ENCODE data around the gene LZIC.
"Not testable (repeated sequence)": the region's sequence is repeated elsewhere in the genome, so short reads cannot be mapped to it uniquely, and the experiment has no call there.

Gene LZIC

GRCh38 chr1:9920606-9921005 is 22.6 kb downstream of the LZIC start:
- no peak overlapping the region for H3K4me3 Mint-ChIP-seq
- no peak for DNase-seq (ENCODE audit: low spot score in 2 of 2)
- no peak overlapping the region for H3K27ac Mint-ChIP-seq
- H3K4me1 Mint-ChIP-seq: peaks cover 8% of the 10 kb centered on the region
- H3K9me3 Mint-ChIP-seq: no peaks in the 10 kb centered on the region
- no peaks in the 10 kb centered on the region for H3K36me3 Mint-ChIP-seq
- no peak for ATAC-seq

DNA sequence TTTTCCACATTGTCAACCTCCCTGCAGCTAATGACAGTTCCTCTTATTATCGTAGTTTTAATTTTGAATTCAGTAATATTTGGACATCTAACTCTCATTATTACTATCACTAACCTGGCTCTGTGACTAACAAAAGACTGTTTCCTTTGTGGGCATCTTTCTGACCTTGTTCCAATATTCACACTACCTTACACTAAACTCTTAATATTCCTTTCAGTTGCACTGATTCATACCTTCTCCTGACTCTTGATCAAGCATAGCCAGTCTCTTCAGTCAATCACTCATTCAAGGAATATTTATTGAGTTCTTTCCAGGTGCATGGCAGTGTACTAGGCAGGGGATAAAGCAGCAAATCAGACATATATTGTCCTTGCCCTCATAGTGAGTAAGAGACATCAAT is 25.3 kb downstream of the LZIC start:
- Mint-ChIP-seq H3K27ac (no peak overlapping the region), H3K4me3 (no peak overlapping the region), H3K9me3 (no peaks in the 10 kb centered on the region), H3K36me3 (no peaks in the 10 kb centered on the region), H3K4me1 (peaks cover 8% of the 10 kb centered on the region)
- ATAC-seq (peak; percentile 69), DNase-seq (ENCODE audit: low spot score in 2 of 2) (no peak)

DNA sequence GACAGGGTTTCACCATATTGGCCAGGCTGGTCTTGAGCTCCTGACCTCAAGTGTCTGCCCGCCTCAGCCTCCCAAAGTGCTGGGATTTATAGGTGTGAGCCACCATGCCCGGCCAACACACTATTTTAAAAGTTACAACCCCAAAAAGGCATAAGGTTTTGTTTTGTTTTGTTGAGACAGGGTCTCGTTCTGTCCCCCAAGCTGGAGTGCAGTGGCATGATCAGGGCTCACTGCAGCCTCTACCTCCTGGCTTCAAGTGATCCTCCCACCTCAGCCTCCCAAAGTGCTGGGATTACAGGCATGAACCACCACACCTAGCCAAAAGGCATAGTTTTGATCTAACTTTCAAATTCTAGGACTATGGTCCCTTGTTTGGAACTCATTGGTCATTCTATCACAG is 25.7 kb downstream of the LZIC start:
- not testable (repeated sequence) for ATAC-seq; H3K9me3 Mint-ChIP-seq; H3K27ac Mint-ChIP-seq; DNase-seq (ENCODE audit: low spot score in 2 of 2); H3K36me3 Mint-ChIP-seq; H3K4me3 Mint-ChIP-seq
- peaks cover 11% of the 10 kb centered on the region for H3K4me1 Mint-ChIP-seq

DNA sequence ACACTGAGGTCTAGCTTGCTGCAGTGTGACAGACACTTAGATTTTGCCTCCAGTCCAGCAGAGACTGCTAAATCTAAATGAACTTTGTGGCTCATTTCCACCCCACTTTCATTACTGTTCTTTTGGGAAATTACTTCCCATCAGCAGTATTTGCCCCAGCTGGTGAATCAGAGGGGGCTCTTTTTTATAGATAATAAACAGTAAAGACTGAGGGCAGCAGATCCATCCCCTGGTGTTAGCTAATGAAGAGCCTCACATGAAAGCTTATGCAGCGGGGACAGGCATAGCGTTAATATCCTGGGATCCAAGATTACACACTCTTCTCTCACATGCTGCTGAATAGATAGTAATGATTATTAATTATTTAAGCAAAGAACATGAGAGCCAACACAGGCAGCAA is 26.7 kb downstream of the LZIC start:
- DNase-seq (ENCODE audit: low spot score in 2 of 2) (no peak), ATAC-seq (no peak)
- H3K4me3 Mint-ChIP-seq: no peak overlapping the region
- H3K27ac Mint-ChIP-seq: no peak overlapping the region
- no peaks in the 10 kb centered on the region for H3K36me3 Mint-ChIP-seq
- H3K9me3 Mint-ChIP-seq: no peaks in the 10 kb centered on the region
- H3K4me1 Mint-ChIP-seq: peaks cover 18% of the 10 kb centered on the region

DNA sequence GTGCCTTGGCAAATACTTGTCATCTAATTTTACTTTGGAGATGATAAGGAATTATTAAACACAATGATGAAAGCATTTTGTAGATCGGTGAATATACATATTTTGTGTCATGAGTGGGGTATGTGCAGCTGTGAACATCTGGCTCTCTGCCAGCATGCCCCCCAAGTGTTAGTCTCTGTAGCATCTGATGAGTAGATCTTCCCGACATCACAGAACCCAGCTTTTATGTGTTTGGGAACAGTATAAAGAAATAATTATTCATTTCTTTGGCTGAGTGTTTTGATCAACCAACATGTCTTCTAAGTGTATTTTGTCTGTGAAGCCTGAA is 28.6 kb downstream of the LZIC start:
- Mint-ChIP-seq H3K4me3 (no peak overlapping the region), H3K9me3 (no peaks in the 10 kb centered on the region), H3K36me3 (peaks cover under 1% of the 10 kb centered on the region), H3K4me1 (peaks cover 29% of the 10 kb centered on the region), H3K27ac (no peak overlapping the region)
- DNase-seq (ENCODE audit: low spot score in 2 of 2) (no peak), ATAC-seq (no peak)

DNA sequence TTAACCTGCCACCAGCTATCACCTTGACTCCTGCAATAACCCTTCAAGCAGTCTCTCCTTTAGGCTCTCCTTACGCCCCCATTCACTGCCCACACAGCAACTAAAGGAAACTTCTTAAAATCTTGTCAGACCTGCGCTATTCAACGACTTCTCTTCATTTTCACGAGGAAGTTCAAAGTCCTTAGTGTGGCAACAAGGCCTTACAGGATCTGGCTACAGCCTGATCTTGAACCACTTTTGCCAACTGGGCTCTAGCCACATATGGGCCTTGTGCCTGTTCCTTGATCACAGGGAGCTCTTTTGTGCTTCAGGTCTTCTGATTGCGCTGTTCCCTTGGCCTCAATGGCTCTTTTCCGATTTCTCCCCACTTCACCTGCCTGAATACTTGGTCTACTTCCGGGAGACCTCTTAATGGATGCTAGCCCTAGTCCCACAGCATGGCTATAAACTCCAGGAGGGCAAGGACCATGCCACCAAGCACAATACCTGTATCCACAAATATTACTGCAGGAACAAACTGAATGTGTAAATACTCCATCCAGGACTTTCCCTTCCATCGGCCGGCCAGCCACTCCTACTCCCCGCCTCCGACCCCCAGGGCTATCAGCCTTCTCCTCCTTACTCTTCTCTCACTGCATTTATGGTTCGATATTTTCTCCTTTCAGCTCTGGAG is 30.8 kb downstream of the LZIC start:
- peaks cover 14% of the 10 kb centered on the region for H3K36me3 Mint-ChIP-seq
- DNase-seq (ENCODE audit: low spot score in 2 of 2) (no peak), ATAC-seq (no peak)
- H3K4me1 Mint-ChIP-seq: peaks cover 41% of the 10 kb centered on the region
- H3K27ac Mint-ChIP-seq: no peak overlapping the region
- peak overlapping the region; percentile 9 for H3K4me3 Mint-ChIP-seq
- H3K9me3 Mint-ChIP-seq: no peaks in the 10 kb centered on the region

GRCh38 chr1:9910423-9911178 is 32.6 kb downstream of the LZIC start:
- Mint-ChIP-seq H3K36me3 (peaks cover 15% of the 10 kb centered on the region), H3K4me3 (peak overlapping the region; percentile 86), H3K4me1 (peaks cover 51% of the 10 kb centered on the region), H3K27ac (peak overlapping the region; percentile 88), H3K9me3 (no peaks in the 10 kb centered on the region)
- ATAC-seq: peak; percentile 97
- DNase-seq (ENCODE audit: low spot score in 2 of 2): peak; percentile 99 to 100

DNA sequence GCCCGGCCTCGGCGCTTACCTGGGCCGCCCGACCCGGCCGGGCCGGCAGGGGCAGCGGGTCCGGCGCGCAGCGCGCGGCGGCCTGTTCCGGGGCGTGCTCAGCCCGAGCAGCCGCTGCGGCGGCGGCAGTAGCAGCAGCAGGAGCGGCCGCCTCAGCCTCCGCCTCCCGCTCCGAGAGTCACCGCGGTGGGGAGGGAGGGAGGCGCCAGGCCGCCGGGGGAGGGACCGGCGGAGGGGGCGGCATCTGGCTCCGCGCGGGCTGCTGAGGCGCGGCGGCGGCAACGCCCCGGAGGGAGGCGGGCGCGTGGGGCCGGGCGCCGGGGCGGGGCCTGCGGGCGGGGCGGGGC is 33.1 kb downstream of the LZIC start, which contains the start of gene CTNNBIP1:
Gene CTNNBIP1, minus strand, starts transcription at position 194 of the 347 bp plus-strand sequence. CDS start 38,205 bp downstream, outside the sequence.
- Mint-ChIP-seq H3K4me1 (peaks cover 56% of the 10 kb centered on the region), H3K36me3 (peaks cover 15% of the 10 kb centered on the region), H3K27ac (peak within 1 kb of the TSS; percentile 96), H3K9me3 (no peaks in the 10 kb centered on the region), H3K4me3 (peak within 1 kb of the TSS; percentile 100)
- DNase-seq (ENCODE audit: low spot score in 2 of 2) (no peak), ATAC-seq (peak; percentile 86)

DNA sequence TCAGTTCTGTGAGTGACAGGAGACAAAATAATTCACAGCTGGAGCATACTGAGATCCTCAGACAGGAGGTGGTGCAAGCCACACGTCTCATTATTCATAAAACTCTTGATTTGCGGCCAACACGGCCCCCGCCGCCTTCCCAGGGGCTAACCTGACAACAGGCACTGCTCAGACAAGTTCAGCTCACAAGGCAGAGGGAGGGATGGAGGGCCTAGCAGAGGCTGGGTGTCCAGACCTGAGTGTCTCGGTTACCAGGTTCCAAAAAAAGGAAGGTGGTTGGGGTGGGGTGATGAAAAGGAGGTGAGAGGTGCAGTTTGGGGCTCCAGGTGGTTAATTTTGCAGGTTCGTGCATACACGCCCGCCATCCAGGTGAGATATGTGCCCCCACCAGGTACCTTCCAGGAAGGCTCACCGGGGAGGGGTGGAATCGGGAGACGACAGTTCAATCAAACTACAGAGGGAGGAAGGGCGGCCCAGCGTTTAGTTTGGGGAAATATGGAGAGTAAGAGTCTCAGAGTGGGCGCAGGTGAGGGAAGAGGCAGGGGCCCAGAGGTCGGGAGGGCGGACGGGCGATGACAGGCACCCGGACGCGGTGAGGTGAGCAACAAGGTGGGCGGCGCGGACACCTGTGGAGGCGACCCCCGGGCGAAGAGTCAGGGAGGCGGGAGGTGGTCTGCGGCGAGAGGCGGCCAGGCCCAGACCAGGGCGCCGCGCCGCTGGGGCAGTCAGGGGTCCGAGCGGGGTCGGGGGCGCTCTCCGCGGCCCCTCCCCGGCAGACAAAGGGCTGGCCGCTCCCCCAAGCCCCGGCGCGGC is 33.8 kb downstream of the LZIC start:
- H3K36me3 Mint-ChIP-seq: peaks cover 15% of the 10 kb centered on the region
- no peaks in the 10 kb centered on the region for H3K9me3 Mint-ChIP-seq
- H3K27ac Mint-ChIP-seq: peak overlapping the region; percentile 96
- H3K4me3 Mint-ChIP-seq: peak overlapping the region; percentile 100
- peak; percentile 22 for ATAC-seq
- peaks cover 62% of the 10 kb centered on the region for H3K4me1 Mint-ChIP-seq
- peak; percentile 44 to 83 for DNase-seq (ENCODE audit: low spot score in 2 of 2)

GRCh38 chr1:9908871-9909233 is 34.3 kb downstream of the LZIC start:
- Mint-ChIP-seq H3K27ac (peak overlapping the region; percentile 96), H3K4me3 (peak overlapping the region; percentile 100), H3K9me3 (no peaks in the 10 kb centered on the region), H3K36me3 (peaks cover 15% of the 10 kb centered on the region), H3K4me1 (peaks cover 68% of the 10 kb centered on the region)
- DNase-seq (ENCODE audit: low spot score in 2 of 2) (no peak), ATAC-seq (no peak)

DNA sequence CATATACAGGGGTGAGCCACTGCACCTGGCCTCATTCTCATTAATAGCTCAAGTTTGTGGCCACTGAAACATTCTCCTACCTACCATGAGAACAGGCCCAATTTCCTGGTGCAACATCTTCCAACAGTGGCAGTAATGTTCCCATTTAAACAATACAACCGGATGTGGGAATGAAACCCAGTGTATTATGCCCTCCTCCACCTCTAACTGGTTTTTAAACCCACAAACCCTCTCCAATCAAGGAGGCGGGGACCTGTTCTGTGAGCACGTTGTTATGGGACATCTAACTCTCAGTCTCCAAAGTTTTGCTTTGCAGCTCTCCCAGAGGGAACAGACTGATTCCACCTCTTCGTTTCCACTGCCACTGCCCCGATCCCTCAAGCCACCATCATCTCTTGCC is 35.8 kb downstream of the LZIC start:
- Mint-ChIP-seq H3K36me3 (peaks cover 15% of the 10 kb centered on the region), H3K4me3 (no peak overlapping the region), H3K9me3 (no peaks in the 10 kb centered on the region), H3K4me1 (peaks cover 71% of the 10 kb centered on the region), H3K27ac (no peak overlapping the region)
- ATAC-seq: no peak
- no peak for DNase-seq (ENCODE audit: low spot score in 2 of 2)

DNA sequence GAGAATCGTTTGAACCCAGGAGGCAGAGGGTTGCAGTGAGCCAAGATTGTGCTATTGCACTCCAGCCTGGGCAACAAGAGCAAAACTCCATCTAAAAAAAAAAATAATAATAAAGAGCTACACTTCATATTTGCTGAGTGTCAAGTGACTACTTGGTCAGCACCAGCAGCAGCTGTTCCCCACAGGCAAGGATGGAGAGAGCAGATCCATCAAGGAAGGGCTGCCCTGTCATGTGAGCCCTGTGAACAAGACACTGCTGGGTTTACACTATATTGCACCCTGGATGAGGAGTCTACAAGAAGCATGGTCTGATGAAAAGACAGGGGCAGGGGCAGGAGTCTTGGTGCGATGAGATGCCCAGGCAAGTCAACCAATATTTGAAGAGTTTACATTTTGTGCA is 36.7 kb downstream of the LZIC start:
- Mint-ChIP-seq H3K36me3 (peaks cover 15% of the 10 kb centered on the region), H3K27ac (no peak overlapping the region), H3K9me3 (no peaks in the 10 kb centered on the region), H3K4me1 (peaks cover 64% of the 10 kb centered on the region), H3K4me3 (no peak overlapping the region)
- DNase-seq (ENCODE audit: low spot score in 2 of 2) (no peak), ATAC-seq (no peak)

DNA sequence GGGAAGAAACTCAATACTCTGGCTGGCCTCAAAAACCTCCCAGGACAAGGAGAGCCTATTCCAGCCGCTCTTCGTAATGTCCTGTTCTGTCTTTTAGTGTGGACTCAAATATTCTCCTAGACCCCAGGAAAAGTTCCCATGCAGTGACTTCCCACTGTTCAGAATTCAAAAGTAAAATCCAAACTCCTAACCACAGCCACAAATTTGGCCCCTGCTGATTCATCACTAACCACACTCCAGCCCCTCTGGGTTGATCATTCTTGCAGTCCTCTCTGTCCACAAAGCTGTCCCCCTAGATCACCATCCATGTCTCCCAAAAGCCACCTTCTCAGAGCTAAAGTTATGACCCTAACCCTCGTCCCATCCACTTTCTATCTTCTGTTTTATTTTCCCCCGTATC is 38.2 kb downstream of the LZIC start:
- Mint-ChIP-seq H3K36me3 (peaks cover 15% of the 10 kb centered on the region), H3K4me1 (peaks cover 64% of the 10 kb centered on the region), H3K4me3 (peak overlapping the region; percentile 53), H3K9me3 (no peaks in the 10 kb centered on the region), H3K27ac (peak overlapping the region; percentile 41)
- ATAC-seq (no peak), DNase-seq (ENCODE audit: low spot score in 2 of 2) (no peak)

- peak overlapping the region; percentile 73 for H3K27ac Mint-ChIP-seq
These were observed 38.6 kb downstream of the LZIC start for GRCh38 chr1:9904596-9904995.

DNA sequence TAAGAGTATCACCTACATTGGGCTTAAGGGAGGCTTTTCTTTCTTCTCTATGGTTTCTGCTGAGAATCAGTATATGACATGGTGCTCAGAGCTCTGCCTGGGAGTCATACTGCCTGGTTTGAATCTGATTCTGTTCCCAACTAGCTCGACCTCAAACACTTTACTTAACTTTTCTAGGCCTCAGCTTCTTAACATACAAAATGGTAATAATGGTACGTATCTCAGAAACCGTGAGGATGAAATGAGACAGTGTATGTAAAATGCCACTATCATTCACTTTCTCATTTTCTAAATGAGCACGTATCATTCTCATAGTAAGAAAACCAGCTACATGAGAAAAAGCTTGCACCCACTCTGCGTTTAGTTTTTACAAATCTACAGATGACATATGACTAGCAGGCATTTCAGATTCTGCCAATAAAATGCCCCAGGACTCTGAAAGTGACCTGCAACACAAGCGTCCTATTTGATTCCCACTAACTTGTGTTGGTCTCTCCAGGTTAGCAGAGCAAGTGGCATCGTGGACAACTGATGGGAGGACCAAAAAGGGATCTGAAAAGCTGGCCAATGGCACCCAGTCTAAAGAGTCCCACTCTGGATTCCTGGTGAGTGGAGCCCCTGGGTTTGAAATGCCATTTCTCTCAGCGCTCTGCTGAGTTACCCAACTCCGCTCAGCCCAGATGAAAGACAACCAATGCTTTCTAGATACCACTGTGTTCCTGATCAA is 39.2 kb downstream of the LZIC start:
- ATAC-seq (peak; percentile 97), DNase-seq (ENCODE audit: low spot score in 2 of 2) (peak in 1 of 2 donors; percentile 72)
- peaks cover 57% of the 10 kb centered on the region for H3K4me1 Mint-ChIP-seq
- peak overlapping the region; percentile 73 for H3K27ac Mint-ChIP-seq
- H3K9me3 Mint-ChIP-seq: no peaks in the 10 kb centered on the region
- H3K36me3 Mint-ChIP-seq: peaks cover 8% of the 10 kb centered on the region
- peak overlapping the region; percentile 53 for H3K4me3 Mint-ChIP-seq

More at GRCh38 chr1:9904596-9904995, 38.6 kb downstream of the LZIC start:
- peaks cover 14% of the 10 kb centered on the region for H3K36me3 Mint-ChIP-seq
- H3K9me3 Mint-ChIP-seq: no peaks in the 10 kb centered on the region
- H3K4me3 Mint-ChIP-seq: peak overlapping the region; percentile 53
- H3K4me1 Mint-ChIP-seq: peaks cover 63% of the 10 kb centered on the region
- no peak for DNase-seq (ENCODE audit: low spot score in 2 of 2)
- ATAC-seq: no peak

Data from stimulated activated effector memory CD8-positive, alpha-beta T cell treated with anti-CD3 and anti-CD28 coated beads, Interleukin-12 subunit alpha, Interleukin-12 subunit beta, amount 100 ng/mL, for 72 hours (primary cell).